Activated B cell treated with CpG ODN at 0.5 μM for 24 hours (primary cell): ENCODE data around the gene ADCY5. TPM values are rescaled to one million over a fixed set of nuclear protein-coding genes. Genes with fewer than 3 reads are reported as not detected.

Experiments used
- ATAC-seq: fragments of 200-7000 bp; cut with Tn5 transposase; one replicate; pipeline ENCODE4 v1.10.0; 2021; ENCODE audit warnings: low read depth, mild to moderate bottlenecking, moderate library complexity
- CTCF ChIA-PET: fragments of 350-600 bp; sonication (Branson Sonifier 250); formaldehyde crosslinking; loops from one replicate; lab custom pipeline; 2021; ENCODE audit warnings: antibody characterized with exemption; lab: Charles Lee
- POLR2A ChIA-PET: fragments of 350-600 bp; sonication (Branson Sonifier 250); formaldehyde crosslinking; loops from one replicate; lab custom pipeline; 2021; ENCODE audit warnings: antibody characterized with exemption; lab: Charles Lee
- DNase-seq: peaks from one replicate; pipeline ENCODE4 v3.0.0; 2022
- H3K27ac Mint-ChIP-seq: one replicate; pipeline ENCODE4 v1.8.0; 2020; ENCODE audit warnings: mixed read lengths
- H3K27me3 Mint-ChIP-seq: one replicate; pipeline ENCODE4 v1.8.0; 2021; ENCODE audit warnings: mixed read lengths
- H3K36me3 Mint-ChIP-seq: one replicate; pipeline ENCODE4 v1.8.0; 2021; ENCODE audit warnings: low read depth, mixed read lengths
- H3K4me1 Mint-ChIP-seq: one replicate; pipeline ENCODE4 v1.8.0; 2021; ENCODE audit warnings: mixed read lengths
- H3K4me3 Mint-ChIP-seq: one replicate; pipeline ENCODE4 v1.8.0; 2020; ENCODE audit warnings: mild to moderate bottlenecking, mixed read lengths
- H3K9me3 Mint-ChIP-seq: one replicate; pipeline ENCODE4 v1.8.0; 2020; ENCODE audit warnings: mixed read lengths
- intact Hi-C: fragments of 100-400 bp; cut with micrococcal nuclease; formaldehyde crosslinking; loops from one replicate; pipeline ENCODE4 v1.15.1; 2024
- total RNA-seq: library from RNA; stranded (reverse); gene quantifications from 2 replicates; pipeline ENCODE4 v1.2.3, GENCODE V29; 2022
- TF ChIP-seq, protein P1 (sequence below): fragments of 200-600 bp; IDR thresholded peaks from one replicate; pipeline ENCODE4 v1.8.0; 2022; ENCODE audit warnings: antibody characterized with exemption, mild to moderate bottlenecking

The ADCY5 gene
- total RNA-seq, 1 donor from 2014 or later = not detected

DNA sequence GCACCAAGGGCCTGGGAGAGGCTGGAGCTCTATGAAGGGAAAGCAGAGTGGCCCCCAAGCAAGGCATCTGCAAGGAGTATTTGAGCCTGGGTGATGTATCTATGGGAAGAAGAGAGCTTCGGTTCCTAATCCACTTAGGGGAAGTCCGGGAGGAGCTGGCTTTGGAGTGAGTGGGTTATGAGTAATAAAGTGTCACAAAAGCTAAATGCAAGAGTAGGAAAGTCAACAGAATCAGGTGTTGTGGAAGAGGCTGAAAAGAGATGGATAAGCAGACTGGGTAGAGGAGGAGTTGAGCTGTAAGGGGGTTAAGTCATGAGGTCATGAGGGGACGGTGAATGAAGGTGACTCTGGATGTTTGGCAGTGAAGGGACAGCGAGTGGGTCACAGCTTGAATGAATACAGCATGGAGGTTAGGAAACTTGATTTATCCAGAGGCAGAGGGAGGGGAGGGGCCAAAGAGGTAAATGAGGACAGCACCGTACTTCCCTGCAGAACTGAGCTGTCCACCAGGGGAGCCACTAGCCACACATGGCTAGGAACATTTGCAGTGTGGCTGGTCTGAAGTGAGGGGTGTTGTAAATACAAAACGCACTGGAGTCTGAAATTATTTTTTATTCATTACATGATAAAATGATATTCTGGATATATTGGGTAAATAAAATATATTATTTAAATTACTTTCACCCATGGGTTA, 83.3 kb downstream of the ADCY5 start:
- no peak overlapping the region for H3K4me3 Mint-ChIP-seq
- ChIA-PET CTCF (no interaction called here), POLR2A (no interaction called here)
- DNase-seq (no peak), ATAC-seq (no peak)
- H3K27ac Mint-ChIP-seq = no peak overlapping the region
- H3K9me3 Mint-ChIP-seq = no peaks in the 10 kb centered on the region
- H3K36me3 Mint-ChIP-seq = no peaks in the 10 kb centered on the region
- H3K27me3 Mint-ChIP-seq = peaks cover 14% of the 10 kb centered on the region
- TF ChIP-seq, protein P1, sequence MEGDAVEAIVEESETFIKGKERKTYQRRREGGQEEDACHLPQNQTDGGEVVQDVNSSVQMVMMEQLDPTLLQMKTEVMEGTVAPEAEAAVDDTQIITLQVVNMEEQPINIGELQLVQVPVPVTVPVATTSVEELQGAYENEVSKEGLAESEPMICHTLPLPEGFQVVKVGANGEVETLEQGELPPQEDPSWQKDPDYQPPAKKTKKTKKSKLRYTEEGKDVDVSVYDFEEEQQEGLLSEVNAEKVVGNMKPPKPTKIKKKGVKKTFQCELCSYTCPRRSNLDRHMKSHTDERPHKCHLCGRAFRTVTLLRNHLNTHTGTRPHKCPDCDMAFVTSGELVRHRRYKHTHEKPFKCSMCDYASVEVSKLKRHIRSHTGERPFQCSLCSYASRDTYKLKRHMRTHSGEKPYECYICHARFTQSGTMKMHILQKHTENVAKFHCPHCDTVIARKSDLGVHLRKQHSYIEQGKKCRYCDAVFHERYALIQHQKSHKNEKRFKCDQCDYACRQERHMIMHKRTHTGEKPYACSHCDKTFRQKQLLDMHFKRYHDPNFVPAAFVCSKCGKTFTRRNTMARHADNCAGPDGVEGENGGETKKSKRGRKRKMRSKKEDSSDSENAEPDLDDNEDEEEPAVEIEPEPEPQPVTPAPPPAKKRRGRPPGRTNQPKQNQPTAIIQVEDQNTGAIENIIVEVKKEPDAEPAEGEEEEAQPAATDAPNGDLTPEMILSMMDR = no peak
- intact Hi-C loops = no loop called here
- H3K4me1 Mint-ChIP-seq = no peaks in the 10 kb centered on the region

DNA sequence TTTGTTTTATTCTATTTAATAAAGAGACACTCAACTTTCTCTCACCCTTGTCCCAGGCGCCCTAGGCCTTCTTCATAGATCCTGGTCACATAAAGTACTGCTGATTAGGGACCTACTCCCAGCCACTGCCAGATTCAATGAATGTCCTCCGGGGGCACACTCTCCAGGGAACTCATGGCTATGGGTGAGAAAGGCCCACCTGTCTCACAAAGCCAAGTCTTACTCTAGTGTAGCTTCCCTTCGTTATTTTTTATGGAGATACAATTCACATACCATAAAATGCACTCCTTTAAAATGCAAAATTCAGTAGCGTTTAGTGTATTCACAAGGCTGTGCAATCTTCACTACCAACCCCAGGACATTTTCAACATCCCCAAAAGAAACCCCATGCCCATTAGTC, 87.8 kb downstream of the ADCY5 start:
- TF ChIP-seq, protein P1 = no peak
- DNase-seq (no peak), ATAC-seq (no peak)
- H3K36me3 Mint-ChIP-seq = no peaks in the 10 kb centered on the region
- no peaks in the 10 kb centered on the region for H3K9me3 Mint-ChIP-seq
- ChIA-PET CTCF (no interaction called here), POLR2A (no interaction called here)
- no peaks in the 10 kb centered on the region for H3K4me1 Mint-ChIP-seq
- intact Hi-C loops = no loop called here
- no peak overlapping the region for H3K4me3 Mint-ChIP-seq
- H3K27me3 Mint-ChIP-seq = peaks cover 24% of the 10 kb centered on the region
- no peak overlapping the region for H3K27ac Mint-ChIP-seq

DNA sequence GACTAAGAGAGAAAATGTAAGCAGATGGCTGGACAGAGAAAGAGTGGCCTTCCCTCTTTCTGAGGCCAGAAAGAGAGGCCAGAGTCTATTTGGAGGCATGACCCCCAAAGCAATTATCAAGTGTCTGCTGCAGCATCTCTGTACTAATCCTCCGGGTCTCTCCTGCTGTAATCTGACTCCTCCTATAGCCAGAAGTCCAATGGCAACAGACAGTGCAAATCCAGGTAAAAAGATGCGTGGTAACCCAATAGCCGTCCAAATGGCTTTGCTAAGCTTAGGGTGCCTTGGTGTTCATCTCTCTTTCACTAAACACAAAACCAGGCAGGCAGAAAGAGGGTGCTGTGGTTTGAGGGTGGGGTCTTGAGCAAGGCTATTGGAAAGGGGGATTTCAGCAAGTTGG, 91.6 kb downstream of the ADCY5 start:
- Mint-ChIP-seq H3K4me3 (no peak overlapping the region), H3K27ac (no peak overlapping the region), H3K4me1 (no peaks in the 10 kb centered on the region), H3K36me3 (no peaks in the 10 kb centered on the region), H3K27me3 (peaks cover 23% of the 10 kb centered on the region), H3K9me3 (peaks cover 5% of the 10 kb centered on the region)
- ATAC-seq = no peak
- POLR2A ChIA-PET = no interaction called here
- no peak for DNase-seq
- intact Hi-C loops = no loop called here
- CTCF ChIA-PET = no interaction called here
- TF ChIP-seq, protein P1 = no peak

DNA sequence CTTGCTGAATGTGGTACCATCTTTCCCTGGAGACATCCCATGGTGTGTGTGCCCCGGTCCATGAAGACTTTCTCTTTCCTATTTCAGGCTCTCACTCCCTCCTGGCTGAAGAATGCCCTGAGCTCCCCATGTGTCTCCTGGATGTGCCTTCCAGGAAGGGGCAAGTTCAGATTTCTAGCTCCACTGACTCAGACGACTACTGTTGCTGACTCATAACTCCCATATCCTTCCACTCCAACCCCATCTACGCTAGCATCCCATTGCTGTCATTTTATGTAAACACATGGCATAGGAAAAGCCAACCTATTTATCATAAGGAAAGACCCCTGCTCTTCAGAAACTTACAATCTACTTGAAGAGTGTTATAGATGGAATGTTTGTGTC, 95.0 kb downstream of the ADCY5 start:
- H3K9me3 Mint-ChIP-seq = peaks cover 5% of the 10 kb centered on the region
- CTCF ChIA-PET = no interaction called here

DNA sequence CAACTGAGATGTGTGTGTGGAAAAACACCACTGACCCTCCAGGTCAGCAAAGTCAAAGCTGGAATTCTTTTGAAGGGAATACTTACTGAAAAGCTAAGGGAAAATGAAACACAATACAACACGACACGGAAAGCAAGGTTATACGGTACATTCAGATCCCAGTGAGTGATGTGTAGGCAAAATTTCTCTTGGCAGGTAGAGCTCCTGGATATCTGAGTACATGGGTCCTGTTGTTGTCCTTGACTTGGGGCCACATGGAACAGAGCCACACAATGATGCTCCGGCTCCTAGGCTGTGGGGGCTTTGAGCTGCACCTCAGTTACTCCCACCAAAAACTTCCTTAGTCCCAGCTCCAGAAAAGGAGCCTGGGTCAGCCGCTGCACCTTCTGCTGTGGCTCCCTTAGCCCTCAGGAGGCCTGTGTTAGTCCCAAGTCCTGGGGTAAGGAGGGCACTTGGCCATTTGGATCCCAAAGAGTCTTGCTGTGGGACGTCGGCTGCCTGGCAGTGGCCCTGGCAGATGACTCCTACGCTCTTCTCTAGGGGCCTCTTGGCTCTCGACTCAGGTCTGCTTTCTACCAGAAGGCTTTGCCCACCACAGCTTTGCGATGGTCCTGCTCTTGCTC, 95.6 kb downstream of the ADCY5 start:
- no peaks in the 10 kb centered on the region for H3K4me1 Mint-ChIP-seq
- H3K4me3 Mint-ChIP-seq = no peak overlapping the region
- CTCF ChIA-PET = interaction anchor here (0.9 kb wide), 1 partner anchor 27 kb away, joined by 3 read pairs; no protein-coding TSS in a partner anchor
- peaks cover 30% of the 10 kb centered on the region for H3K27me3 Mint-ChIP-seq
- no peak for ATAC-seq
- peaks cover 5% of the 10 kb centered on the region for H3K9me3 Mint-ChIP-seq
- TF ChIP-seq, protein P1 = no peak
- H3K36me3 Mint-ChIP-seq = no peaks in the 10 kb centered on the region
- no peak overlapping the region for H3K27ac Mint-ChIP-seq
- DNase-seq = no peak
- intact Hi-C loops = no loop called here
- POLR2A ChIA-PET = no interaction called here

More for the DNA sequence above, 95.0 kb downstream of the ADCY5 start:
- TF ChIP-seq, protein P1 = no peak
- intact Hi-C loops = no loop called here
- ATAC-seq (no peak), DNase-seq (no peak)
- POLR2A ChIA-PET = no interaction called here
- Mint-ChIP-seq H3K27me3 (peaks cover 26% of the 10 kb centered on the region), H3K4me3 (no peak overlapping the region), H3K36me3 (no peaks in the 10 kb centered on the region), H3K27ac (no peak overlapping the region), H3K4me1 (no peaks in the 10 kb centered on the region)
